ENCODE results near the gene FLT1. TPM values are rescaled to one million over a fixed set of nuclear protein-coding genes. Genes with fewer than 3 reads are reported as not detected.

The FLT1 gene
- total and polyA plus RNA-seq, 9 donors, result 5.8 to 31.4 (median 9.9) TPM

- WGBS, 3 donors, result 32 to 40% (median 39%) methylated on average over 5 of the region's 5 CpGs
- H3K36me3 ChIP-seq, result no peaks in the 10 kb centered on the region
- intact Hi-C loops (cut with DNase I), result no loop called here
- no peaks in the 10 kb centered on the region for H3K9me3 ChIP-seq
- no peak overlapping the region for H3K27ac ChIP-seq
- H3K4me1 ChIP-seq (ENCODE audit: insufficient read depth), result no peaks in the 10 kb centered on the region
- no peak overlapping the region for H3K4me3 ChIP-seq
- no peak for DNase-seq
- TF ChIP-seq, protein P1, sequence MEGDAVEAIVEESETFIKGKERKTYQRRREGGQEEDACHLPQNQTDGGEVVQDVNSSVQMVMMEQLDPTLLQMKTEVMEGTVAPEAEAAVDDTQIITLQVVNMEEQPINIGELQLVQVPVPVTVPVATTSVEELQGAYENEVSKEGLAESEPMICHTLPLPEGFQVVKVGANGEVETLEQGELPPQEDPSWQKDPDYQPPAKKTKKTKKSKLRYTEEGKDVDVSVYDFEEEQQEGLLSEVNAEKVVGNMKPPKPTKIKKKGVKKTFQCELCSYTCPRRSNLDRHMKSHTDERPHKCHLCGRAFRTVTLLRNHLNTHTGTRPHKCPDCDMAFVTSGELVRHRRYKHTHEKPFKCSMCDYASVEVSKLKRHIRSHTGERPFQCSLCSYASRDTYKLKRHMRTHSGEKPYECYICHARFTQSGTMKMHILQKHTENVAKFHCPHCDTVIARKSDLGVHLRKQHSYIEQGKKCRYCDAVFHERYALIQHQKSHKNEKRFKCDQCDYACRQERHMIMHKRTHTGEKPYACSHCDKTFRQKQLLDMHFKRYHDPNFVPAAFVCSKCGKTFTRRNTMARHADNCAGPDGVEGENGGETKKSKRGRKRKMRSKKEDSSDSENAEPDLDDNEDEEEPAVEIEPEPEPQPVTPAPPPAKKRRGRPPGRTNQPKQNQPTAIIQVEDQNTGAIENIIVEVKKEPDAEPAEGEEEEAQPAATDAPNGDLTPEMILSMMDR (IDR thresholded peaks at IDR 0.05), result no peak
- TF ChIP-seq EP300 (IDR thresholded peaks at IDR 0.05) (no peak), POLR2A (IDR thresholded peaks at IDR 0.05) (no peak)
- H3K27me3 ChIP-seq, result no peaks in the 10 kb centered on the region
Measured at GRCh38 chr13:28499609-28500008, 4.7 kb upstream of the FLT1 start.

- Histone ChIP-seq H3K4me1 (ENCODE audit: insufficient read depth) (peaks cover 4% of the 10 kb centered on the region), H3K27ac (no peak overlapping the region), H3K36me3 (no peaks in the 10 kb centered on the region), H3K27me3 (no peaks in the 10 kb centered on the region), H3K9me3 (no peaks in the 10 kb centered on the region), H3K4me3 (no peak overlapping the region)
- DNase-seq, result no peak
- intact Hi-C loops (cut with DNase I), result no loop called here
- TF ChIP-seq, protein P1 (IDR thresholded peaks at IDR 0.05), result no peak
- TF ChIP-seq POLR2A (IDR thresholded peaks at IDR 0.05), result no peak
- 64 to 73% (median 72%) methylated on average over 16 of the region's 16 CpGs for WGBS, 3 donors
Measured at GRCh38 chr13:28498481-28499115, 3.7 kb upstream of the FLT1 start.

DNA sequence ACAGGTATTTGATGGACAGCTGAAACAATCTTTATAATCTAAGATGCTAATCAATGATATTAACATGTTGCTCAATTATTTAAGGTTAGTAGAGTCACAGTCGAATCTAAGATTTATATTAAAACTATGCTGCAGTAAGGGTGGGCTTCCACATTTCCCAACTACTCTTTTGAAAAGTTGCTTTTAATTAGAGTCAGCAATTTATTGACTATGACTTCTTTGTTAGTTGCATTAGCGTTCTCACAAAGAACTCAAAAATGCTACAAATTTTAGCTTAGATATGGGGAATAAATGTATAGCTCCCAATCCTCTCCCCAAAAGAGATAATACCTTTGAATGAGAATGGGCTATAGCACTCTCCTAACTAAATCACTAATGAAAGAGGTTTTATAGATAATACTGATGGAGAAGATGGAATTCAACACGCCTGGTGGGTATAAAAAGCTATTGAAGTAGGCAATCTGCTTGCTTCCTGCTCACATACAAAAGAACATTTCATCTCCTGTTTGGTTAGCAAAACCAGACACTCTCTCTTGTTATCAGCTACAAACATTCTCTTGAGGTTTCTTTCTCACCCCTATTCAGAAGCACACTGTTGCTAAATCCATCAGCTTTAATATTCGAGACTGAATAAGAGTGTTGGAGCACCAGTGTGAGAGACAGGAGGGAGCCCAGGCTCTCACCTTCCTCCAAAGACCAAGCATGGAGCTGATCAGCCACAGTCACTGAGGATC is 2.4 kb upstream of the FLT1 start:
- no peaks in the 10 kb centered on the region for H3K27me3 ChIP-seq

GRCh38 chr13:28496188-28496564 is 1.2 kb upstream of the FLT1 start:
- intact Hi-C loops (cut with DNase I), result no loop called here
- no peak for TF ChIP-seq EP300 (IDR thresholded peaks at IDR 0.05)
- TF ChIP-seq POLR2A (IDR thresholded peaks at IDR 0.05), result no peak
- TF ChIP-seq, protein P1 (IDR thresholded peaks at IDR 0.05), result no peak
- no peaks in the 10 kb centered on the region for H3K36me3 ChIP-seq
- DNase-seq, result no peak
- no peak overlapping the region for H3K4me3 ChIP-seq
- no peaks in the 10 kb centered on the region for H3K27me3 ChIP-seq
- WGBS, 3 donors, result 46 to 57% (median 54%) methylated on average over 10 of the region's 10 CpGs
- peaks cover 4% of the 10 kb centered on the region for H3K4me1 ChIP-seq (ENCODE audit: insufficient read depth)
- H3K9me3 ChIP-seq, result no peaks in the 10 kb centered on the region
- H3K27ac ChIP-seq, result no peak overlapping the region

More for the DNA sequence above, 2.4 kb upstream of the FLT1 start:
- intact Hi-C loops (cut with DNase I), result no loop called here
- H3K36me3 ChIP-seq, result no peaks in the 10 kb centered on the region
- 65 to 75% (median 74%) methylated on average over 4 of the region's 4 CpGs for WGBS, 3 donors
- H3K9me3 ChIP-seq, result no peaks in the 10 kb centered on the region
- H3K4me1 ChIP-seq (ENCODE audit: insufficient read depth), result peaks cover 4% of the 10 kb centered on the region
- DNase-seq, result no peak
- TF ChIP-seq POLR2A (IDR thresholded peaks at IDR 0.05), result no peak
- no peak for TF ChIP-seq EP300 (IDR thresholded peaks at IDR 0.05)
- TF ChIP-seq, protein P1 (IDR thresholded peaks at IDR 0.05), result no peak
- H3K27ac ChIP-seq, result no peak overlapping the region
- no peak overlapping the region for H3K4me3 ChIP-seq
